Lower lobe of right lung (tissue), 2 donors: ENCODE measurements around the gene LRRC23. TPM values are rescaled to one million over a fixed set of nuclear protein-coding genes. Genes with fewer than 3 reads are reported as not detected.
"Not testable (repeated sequence)": the region's sequence is repeated elsewhere in the genome, so short reads cannot be mapped to it uniquely, and the experiment has no call there.

Source experiments
- ATAC-seq, 2 donors: fragments of 200-7000 bp; cut with Tn5 transposase; one replicate each; pipeline ENCODE4 v1.9.1; 2020 to 2022; ENCODE audit warnings: mild to moderate bottlenecking in 2 of 2, moderate library complexity in 2 of 2
- DNase-seq: peaks from one replicate; pipeline ENCODE4 v3.0.0-alpha.2; 2020
- H3K27ac ChIP-seq: fragments of 200-600 bp; one replicate; pipeline ENCODE4 v1.8.0; 2022
- H3K27me3 ChIP-seq: fragments of 200-600 bp; one replicate; pipeline ENCODE4 v1.8.0; 2022; ENCODE audit warnings: low read depth
- H3K36me3 ChIP-seq: fragments of 200-600 bp; one replicate; pipeline ENCODE4 v1.8.0; 2022; ENCODE audit warnings: mild to moderate bottlenecking
- H3K4me1 ChIP-seq: fragments of 200-600 bp; one replicate; pipeline ENCODE4 v1.8.0; 2022
- H3K4me3 ChIP-seq: fragments of 200-600 bp; one replicate; pipeline ENCODE4 v1.8.0; 2022; ENCODE audit warnings: mild to moderate bottlenecking
- H3K9me3 ChIP-seq: fragments of 200-600 bp; one replicate; pipeline ENCODE4 v1.8.0; 2022
- CTCF ChIP-seq: fragments of 200-600 bp; IDR thresholded peaks from one replicate; pipeline ENCODE4 v1.8.0; 2022; ENCODE audit warnings: antibody characterized with exemption, mild to moderate bottlenecking
- intact Hi-C: fragments of 100-400 bp; cut with DNase I; formaldehyde crosslinking; loops from one replicate; pipeline ENCODE4 v1.11.0; 2022
- total RNA-seq: library from RNA; stranded (reverse); fragmentation: NEBNext Ultra II Directional; extraction: Animal tissue kit (Norgen Biotek cat#: 25700); gene quantifications from one replicate; pipeline ENCODE4 v1.2.1, GENCODE V29; 2021
- donor health status: DM: no; HTN: yes; CAD: no; lungs with severe emphysema.

LRRC23 gene
- total RNA-seq, 1 donor from 2014 or later: 26.6 TPM

GRCh38 chr12:6884539-6884938 lies 20.1 kb upstream of the LRRC23 start:
- Histone ChIP-seq H3K9me3 (no peaks in the 10 kb centered on the region), H3K27ac (no peak overlapping the region), H3K4me3 (no peak overlapping the region), H3K36me3 (peaks cover 22% of the 10 kb centered on the region), H3K4me1 (peaks cover 16% of the 10 kb centered on the region), H3K27me3 (no peaks in the 10 kb centered on the region)
- ATAC-seq (no peak), DNase-seq (no peak)
- TF ChIP-seq CTCF: no peak
- intact Hi-C loops: no loop called here

GRCh38 chr12:6886206-6886999 lies 18.2 kb upstream of the LRRC23 start:
- H3K4me3 ChIP-seq, H3K27me3 ChIP-seq, DNase-seq, H3K9me3 ChIP-seq, intact Hi-C loops: not testable (repeated sequence)
- Histone ChIP-seq H3K36me3 (peaks cover 22% of the 10 kb centered on the region), H3K27ac (peak overlapping the region; percentile 79), H3K4me1 (peaks cover 26% of the 10 kb centered on the region)
- peak in 1 of 2 donors; percentile 16 for ATAC-seq

DNA sequence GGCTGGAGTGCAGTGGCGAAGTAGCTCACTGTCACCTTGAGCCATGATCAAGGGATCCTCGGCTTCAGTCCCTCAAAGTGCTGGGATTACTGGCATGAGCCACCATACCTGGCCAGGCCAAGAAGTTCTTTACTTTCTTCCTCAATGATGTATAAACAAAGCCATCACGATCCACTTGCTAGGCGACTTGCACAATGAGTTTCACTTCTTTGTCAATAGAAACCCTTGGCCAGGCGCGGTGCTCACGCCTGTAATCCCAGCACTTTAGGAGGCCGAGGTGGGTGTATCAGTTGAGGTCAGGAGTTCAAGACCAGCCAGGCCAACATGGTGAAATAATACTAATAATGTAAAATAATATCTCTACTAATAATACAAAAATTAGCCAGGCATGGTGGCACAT lies 17.2 kb upstream of the LRRC23 start:
- peaks cover 22% of the 10 kb centered on the region for H3K36me3 ChIP-seq
- intact Hi-C loops: no loop called here
- no peaks in the 10 kb centered on the region for H3K9me3 ChIP-seq
- H3K4me1 ChIP-seq: peaks cover 32% of the 10 kb centered on the region
- ATAC-seq (peak; percentile 5 to 43), DNase-seq (peak; percentile 77)
- TF ChIP-seq CTCF: no peak
- no peak overlapping the region for H3K4me3 ChIP-seq
- H3K27ac ChIP-seq: peak overlapping the region; percentile 79
- H3K27me3 ChIP-seq: no peaks in the 10 kb centered on the region

DNA sequence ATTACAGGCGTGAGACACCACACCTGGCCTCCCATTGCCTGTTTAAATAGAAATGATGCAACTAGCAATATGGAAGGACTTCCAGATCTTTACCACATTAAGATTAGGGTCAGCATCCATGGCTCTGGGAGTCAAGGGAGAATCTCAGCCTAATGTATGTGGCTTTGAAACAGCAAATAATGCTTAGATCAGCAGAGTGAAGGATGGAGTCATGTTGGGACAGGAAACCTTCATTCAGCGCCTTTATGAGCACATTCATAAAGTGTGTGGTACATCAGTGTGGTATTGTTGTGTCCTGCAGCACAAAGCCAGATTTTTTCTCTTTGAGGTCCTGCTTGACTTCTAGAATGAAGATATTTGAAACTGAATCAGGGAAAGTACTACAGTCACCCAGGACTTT lies 16.3 kb upstream of the LRRC23 start:
- peaks cover 21% of the 10 kb centered on the region for H3K36me3 ChIP-seq
- no peak overlapping the region for H3K27ac ChIP-seq
- intact Hi-C loops: no loop called here
- H3K27me3 ChIP-seq: no peaks in the 10 kb centered on the region
- no peak overlapping the region for H3K4me3 ChIP-seq
- TF ChIP-seq CTCF: no peak
- ATAC-seq (no peak), DNase-seq (no peak)
- peaks cover 32% of the 10 kb centered on the region for H3K4me1 ChIP-seq
- no peaks in the 10 kb centered on the region for H3K9me3 ChIP-seq

DNA sequence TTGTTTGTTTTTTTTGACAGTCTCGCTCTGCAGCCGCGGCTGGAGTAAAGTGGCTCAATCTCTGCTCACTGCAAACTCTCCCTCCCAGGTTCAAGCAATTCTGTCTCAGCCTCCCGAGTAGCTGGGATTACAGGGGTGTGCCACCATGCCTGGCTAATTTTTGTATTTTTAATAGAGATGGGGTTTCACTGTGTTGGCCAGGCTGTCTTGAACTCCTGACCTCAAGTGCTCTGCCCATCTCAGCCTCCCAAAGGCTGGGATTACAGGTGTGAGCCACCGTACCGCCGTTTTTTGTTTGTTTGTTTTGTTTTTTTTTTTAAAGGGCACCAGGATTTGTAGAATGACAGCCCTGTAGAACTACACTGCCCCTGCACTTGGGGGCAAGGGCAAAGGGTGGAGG lies 15.8 kb upstream of the LRRC23 start:
- intact Hi-C loops, DNase-seq, H3K27ac ChIP-seq, H3K9me3 ChIP-seq, ATAC-seq, H3K4me3 ChIP-seq, H3K27me3 ChIP-seq: not testable (repeated sequence)
- peaks cover 32% of the 10 kb centered on the region for H3K4me1 ChIP-seq
- peaks cover 17% of the 10 kb centered on the region for H3K36me3 ChIP-seq

- DNase-seq, intact Hi-C loops, H3K36me3 ChIP-seq, H3K9me3 ChIP-seq, H3K4me3 ChIP-seq, H3K27me3 ChIP-seq, ATAC-seq: not testable (repeated sequence)
- Histone ChIP-seq H3K27ac (peak overlapping the region; percentile 94), H3K4me1 (peaks cover 32% of the 10 kb centered on the region)
Observed at GRCh38 chr12:6889775-6890573, 14.6 kb upstream of the LRRC23 start.
